ENCODE results near the gene PPP6R1. TPM values are rescaled to one million over a fixed set of nuclear protein-coding genes. Genes with fewer than 3 reads are reported as not detected.

Gene PPP6R1
- total and polyA plus RNA-seq, 2 of the 13 experiments (the other 11 are each of a cell fraction or from before 2014, with no cell fraction given), result 25.8 to 54.0 TPM

DNA sequence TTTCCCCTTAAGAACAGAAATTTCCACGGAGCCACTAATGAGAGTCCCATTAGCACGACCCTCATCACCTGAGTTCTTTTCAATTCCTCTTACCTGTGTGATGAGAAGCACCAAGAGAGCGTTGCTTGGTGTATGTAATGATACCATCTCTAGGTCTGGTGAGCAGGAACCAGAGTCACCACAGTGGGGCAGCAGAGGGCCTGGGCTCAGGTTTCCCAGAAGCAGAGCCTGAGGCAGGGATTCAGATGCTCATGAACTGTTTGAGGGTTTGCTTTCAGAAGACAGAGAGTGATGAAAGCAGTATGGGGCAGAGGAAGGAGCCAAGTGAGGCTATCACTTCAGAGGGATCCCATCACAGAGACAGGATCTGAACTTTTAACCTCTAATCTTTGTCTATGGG, 46.4 kb downstream of the PPP6R1 start (continued):
- TF ChIP-seq, protein P1, sequence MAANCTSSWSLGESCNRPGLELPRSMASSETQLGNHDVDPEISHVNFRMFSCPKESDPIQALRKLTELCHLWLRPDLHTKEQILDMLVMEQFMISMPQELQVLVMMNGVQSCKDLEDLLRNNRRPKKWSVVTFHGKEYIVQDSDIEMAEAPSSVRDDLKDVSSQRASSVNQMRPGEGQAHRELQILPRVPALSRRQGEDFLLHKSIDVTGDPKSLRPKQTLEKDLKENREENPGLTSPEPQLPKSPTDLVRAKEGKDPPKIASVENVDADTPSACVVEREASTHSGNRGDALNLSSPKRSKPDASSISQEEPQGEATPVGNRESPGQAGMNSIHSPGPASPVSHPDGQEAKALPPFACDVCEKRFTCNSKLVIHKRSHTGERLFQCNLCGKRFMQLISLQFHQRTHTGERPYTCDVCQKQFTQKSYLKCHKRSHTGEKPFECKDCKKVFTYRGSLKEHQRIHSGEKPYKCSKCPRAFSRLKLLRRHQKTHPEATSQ (CRISPR knock-in tag; IDR thresholded peaks at IDR 0.05; ENCODE audit: borderline replicate concordance), result no peak
- TF ChIP-seq ZNF34 (CRISPR knock-in tag; IDR thresholded peaks at IDR 0.05; ENCODE audit: borderline replicate concordance) (no peak), FOXA3 (CRISPR knock-in tag; IDR thresholded peaks at IDR 0.05) (0 out of 2 replicates have a peak, but pooled peaks have one; percentile 14), GTF3A (CRISPR knock-in tag; conservative IDR thresholded peaks at IDR 0.05) (no peak), ZNF101 (CRISPR knock-in tag; IDR thresholded peaks at IDR 0.05; ENCODE audit: borderline replicate concordance, low read depth) (no peak), CHCHD3 (CRISPR knock-in tag; IDR thresholded peaks at IDR 0.05) (no peak), POLR2AphosphoS5 (IDR thresholded peaks at IDR 0.05; ENCODE audit: low read depth, low read length) (no peak), HOXA3 (CRISPR knock-in tag; IDR thresholded peaks at IDR 0.05) (peak; percentile 39; the same call in 1 of the 2 replicates), NR2F1 (CRISPR knock-in tag; IDR thresholded peaks at IDR 0.05) (no peak), NFYC (CRISPR knock-in tag; IDR thresholded peaks at IDR 0.05) (no peak), ZNF891 (CRISPR knock-in tag; IDR thresholded peaks at IDR 0.05) (no peak), NFRKB (IDR thresholded peaks at IDR 0.05) (no peak), KDM2A (CRISPR knock-in tag; IDR thresholded peaks at IDR 0.05; ENCODE audit: borderline replicate concordance, low read depth) (peak; percentile 56; the same call in 1 of the 2 replicates), NR2F6 (IDR thresholded peaks at IDR 0.05) (no peak), NR2F6 (CRISPR knock-in tag; IDR thresholded peaks at IDR 0.05) (peak; percentile 26; the same call in 1 of the 2 replicates), TAF1 (CRISPR knock-in tag; IDR thresholded peaks at IDR 0.05) (no peak), SIX1 (CRISPR knock-in tag; IDR thresholded peaks at IDR 0.05; ENCODE audit: borderline replicate concordance) (peak; percentile 77; the same call in 1 of the 2 replicates)
- TF ChIP-seq, protein P2, sequence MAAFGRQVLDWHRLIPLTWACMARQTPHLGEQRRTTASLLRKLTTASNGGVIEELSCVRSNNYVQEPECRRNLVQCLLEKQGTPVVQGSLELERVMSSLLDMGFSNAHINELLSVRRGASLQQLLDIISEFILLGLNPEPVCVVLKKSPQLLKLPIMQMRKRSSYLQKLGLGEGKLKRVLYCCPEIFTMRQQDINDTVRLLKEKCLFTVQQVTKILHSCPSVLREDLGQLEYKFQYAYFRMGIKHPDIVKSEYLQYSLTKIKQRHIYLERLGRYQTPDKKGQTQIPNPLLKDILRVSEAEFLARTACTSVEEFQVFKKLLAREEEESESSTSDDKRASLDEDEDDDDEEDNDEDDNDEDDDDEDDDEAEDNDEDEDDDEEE (CRISPR knock-in tag; IDR thresholded peaks at IDR 0.05), result no peak
- TF ChIP-seq, protein P3, sequence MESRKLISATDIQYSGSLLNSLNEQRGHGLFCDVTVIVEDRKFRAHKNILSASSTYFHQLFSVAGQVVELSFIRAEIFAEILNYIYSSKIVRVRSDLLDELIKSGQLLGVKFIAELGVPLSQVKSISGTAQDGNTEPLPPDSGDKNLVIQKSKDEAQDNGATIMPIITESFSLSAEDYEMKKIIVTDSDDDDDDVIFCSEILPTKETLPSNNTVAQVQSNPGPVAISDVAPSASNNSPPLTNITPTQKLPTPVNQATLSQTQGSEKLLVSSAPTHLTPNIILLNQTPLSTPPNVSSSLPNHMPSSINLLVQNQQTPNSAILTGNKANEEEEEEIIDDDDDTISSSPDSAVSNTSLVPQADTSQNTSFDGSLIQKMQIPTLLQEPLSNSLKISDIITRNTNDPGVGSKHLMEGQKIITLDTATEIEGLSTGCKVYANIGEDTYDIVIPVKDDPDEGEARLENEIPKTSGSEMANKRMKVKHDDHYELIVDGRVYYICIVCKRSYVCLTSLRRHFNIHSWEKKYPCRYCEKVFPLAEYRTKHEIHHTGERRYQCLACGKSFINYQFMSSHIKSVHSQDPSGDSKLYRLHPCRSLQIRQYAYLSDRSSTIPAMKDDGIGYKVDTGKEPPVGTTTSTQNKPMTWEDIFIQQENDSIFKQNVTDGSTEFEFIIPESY (CRISPR knock-in tag; IDR thresholded peaks at IDR 0.05), result 0 out of 2 replicates have a peak, but pooled peaks have one; percentile 20
- TF ChIP-seq, protein P4, sequence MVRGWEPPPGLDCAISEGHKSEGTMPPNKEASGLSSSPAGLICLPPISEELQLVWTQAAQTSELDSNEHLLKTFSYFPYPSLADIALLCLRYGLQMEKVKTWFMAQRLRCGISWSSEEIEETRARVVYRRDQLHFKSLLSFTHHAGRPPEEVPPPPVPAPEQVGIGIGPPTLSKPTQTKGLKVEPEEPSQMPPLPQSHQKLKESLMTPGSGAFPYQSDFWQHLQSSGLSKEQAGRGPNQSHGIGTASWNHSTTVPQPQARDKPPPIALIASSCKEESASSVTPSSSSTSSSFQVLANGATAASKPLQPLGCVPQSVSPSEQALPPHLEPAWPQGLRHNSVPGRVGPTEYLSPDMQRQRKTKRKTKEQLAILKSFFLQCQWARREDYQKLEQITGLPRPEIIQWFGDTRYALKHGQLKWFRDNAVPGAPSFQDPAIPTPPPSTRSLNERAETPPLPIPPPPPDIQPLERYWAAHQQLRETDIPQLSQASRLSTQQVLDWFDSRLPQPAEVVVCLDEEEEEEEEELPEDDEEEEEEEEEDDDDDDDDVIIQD (CRISPR knock-in tag; IDR thresholded peaks at IDR 0.05; ENCODE audit: low read depth), result peak; percentile 31; the same call in 1 of the 2 replicates
- TF ChIP-seq, protein P5, sequence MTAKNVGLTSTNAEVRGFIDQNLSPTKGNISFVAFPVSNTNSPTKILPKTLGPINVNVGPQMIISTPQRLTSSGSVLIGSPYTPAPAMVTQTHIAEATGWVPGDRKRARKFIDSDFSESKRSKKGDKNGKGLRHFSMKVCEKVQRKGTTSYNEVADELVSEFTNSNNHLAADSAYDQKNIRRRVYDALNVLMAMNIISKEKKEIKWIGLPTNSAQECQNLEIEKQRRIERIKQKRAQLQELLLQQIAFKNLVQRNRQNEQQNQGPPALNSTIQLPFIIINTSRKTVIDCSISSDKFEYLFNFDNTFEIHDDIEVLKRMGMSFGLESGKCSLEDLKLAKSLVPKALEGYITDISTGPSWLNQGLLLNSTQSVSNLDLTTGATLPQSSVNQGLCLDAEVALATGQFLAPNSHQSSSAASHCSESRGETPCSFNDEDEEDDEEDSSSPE (CRISPR knock-in tag; IDR thresholded peaks at IDR 0.05), result no peak
